Endodermal cell (in vitro differentiated cells): Measurements from ENCODE around the gene KLHDC4. TPM values are rescaled to one million over a fixed set of nuclear protein-coding genes. Genes with fewer than 3 reads are reported as not detected.

ENCODE experiments used
- DNase-seq: peaks from one replicate; pipeline ENCODE4 v3.0.0-alpha.2; 2017
- H3K27ac ChIP-seq: 2 replicates; pipeline ENCODE4 v1.5.1; 2013; ENCODE audit warnings: mild to moderate bottlenecking, low read depth, low read length, moderate library complexity
- H3K27me3 ChIP-seq: 2 replicates; pipeline ENCODE4 v1.6.1; 2013; ENCODE audit warnings: mild to moderate bottlenecking, low read length, moderate library complexity; ENCODE audit not compliant: insufficient read depth, control insufficient read depth, poor library complexity, severe bottlenecking
- H3K36me3 ChIP-seq: 2 replicates; pipeline ENCODE4 v1.7.0; 2013; ENCODE audit warnings: mild to moderate bottlenecking, low read length, moderate library complexity; ENCODE audit not compliant: control insufficient read depth, insufficient read depth
- H3K4me1 ChIP-seq: one replicate; pipeline ENCODE4 v1.7.0; 2013; ENCODE audit warnings: low read length; ENCODE audit not compliant: control insufficient read depth, insufficient read depth
- H3K4me3 ChIP-seq: 2 replicates; pipeline ENCODE4 v1.5.1; 2013; ENCODE audit warnings: mild to moderate bottlenecking, low read length, moderate library complexity
- H3K9ac ChIP-seq: 2 replicates; pipeline ENCODE4 v1.6.1; 2013; ENCODE audit warnings: mild to moderate bottlenecking, low read length, moderate library complexity; ENCODE audit not compliant: poor library complexity, severe bottlenecking; ENCODE audit errors: extremely low read depth
- H3K9me3 ChIP-seq: 2 replicates; pipeline ENCODE4 v1.6.1; 2013; ENCODE audit warnings: mild to moderate bottlenecking, low read length, moderate library complexity; ENCODE audit not compliant: control insufficient read depth
- H3K27ac Mint-ChIP-seq: 2 replicates; pipeline ENCODE4 v1.8.0; 2020; ENCODE audit warnings: mixed read lengths
- H3K27me3 Mint-ChIP-seq: 2 replicates; pipeline ENCODE4 v1.8.0; 2021; ENCODE audit warnings: mild to moderate bottlenecking, mixed read lengths; ENCODE audit not compliant: insufficient read depth
- H3K36me3 Mint-ChIP-seq: 2 replicates; pipeline ENCODE4 v1.8.0; 2020; ENCODE audit warnings: low read depth, mixed read lengths
- H3K4me1 Mint-ChIP-seq: 2 replicates; pipeline ENCODE4 v1.8.0; 2020; ENCODE audit warnings: mixed read lengths
- H3K4me3 Mint-ChIP-seq: 2 replicates; pipeline ENCODE4 v1.8.0; 2020; ENCODE audit warnings: mild to moderate bottlenecking, moderate library complexity, mixed read lengths
- H3K9me3 Mint-ChIP-seq: 2 replicates; pipeline ENCODE4 v1.8.0; 2020; ENCODE audit warnings: mild to moderate bottlenecking, mixed read lengths
- CTCF ChIP-seq: fragments of 200-600 bp; sonication (generic); conservative IDR thresholded peaks from 2 replicates; pipeline ENCODE4 v1.5.0; 2021; ENCODE audit warnings: antibody characterized with exemption, mild to moderate bottlenecking
- WGBS, 2 experiments: methylation state at CpG; one replicate each; pipeline versions ENCODE4 v1.1.5 to v1.1.7; 2013; ENCODE audit warnings: missing lambda C conversion rate in 2 of 2, mixed read lengths in 1 of 2; ENCODE audit not compliant: insufficient coverage in 1 of 2, insufficient read length in 1 of 2; 5-methylcytosine and 5-hydroxymethylcytosine counted together
- total RNA-seq, 2 donors: library from RNA; stranded (reverse); fragmentation: NEBNext Ultra II Directional in 1 of 2; extraction: Animal tissue kit (Norgen Biotek cat#: 25700) in 1 of 2; gene quantifications; 2 replicates in 1 of 2; 3 replicates in 1 of 2; pipeline ENCODE4 v1.2.1, GENCODE V29; 2021

KLHDC4 gene
- total RNA-seq, 2 donors from 2014 or later, result 52.8 to 58.8 TPM

GRCh38 chr16:87685405-87685755 lies 80.4 kb downstream of the KLHDC4 start:
- H3K27ac Mint-ChIP-seq, result no peak overlapping the region

DNA sequence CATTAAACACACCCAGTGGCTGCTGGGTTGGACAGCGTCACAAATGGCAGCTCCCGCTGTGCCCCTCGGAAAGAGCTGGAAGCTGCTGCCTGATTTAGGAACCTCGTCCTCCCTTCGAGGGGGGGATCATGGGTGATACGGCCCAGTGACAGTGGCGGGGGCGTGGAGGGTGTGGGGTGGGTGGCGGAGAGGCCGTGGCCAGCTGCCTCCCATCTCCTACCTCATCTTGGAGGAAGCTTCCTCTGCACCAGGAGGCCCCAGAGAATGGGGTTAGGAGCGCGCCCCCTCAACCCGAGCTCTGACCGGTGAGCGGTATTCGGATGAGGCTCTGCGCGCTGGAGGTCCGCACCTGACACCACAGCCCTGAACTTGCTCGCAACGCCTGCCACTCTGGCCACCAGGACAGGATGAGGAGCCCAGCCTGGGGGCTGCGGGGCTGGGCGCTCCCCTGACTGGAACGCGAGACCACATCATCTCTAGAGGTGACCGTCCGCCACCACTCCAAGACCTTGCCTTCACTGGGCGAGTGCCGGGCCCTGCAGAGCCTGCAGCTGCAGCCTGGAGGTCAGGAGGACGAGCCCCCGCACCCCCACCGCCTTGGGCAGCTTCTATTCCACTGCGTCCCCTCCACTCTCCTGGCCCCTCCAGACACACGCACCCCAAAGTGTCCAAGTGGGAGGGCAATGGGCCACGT lies 80.9 kb downstream of the KLHDC4 start:
- Mint-ChIP-seq H3K4me3 (no peak overlapping the region), H3K9me3 (no peaks in the 10 kb centered on the region), H3K27ac (no peak overlapping the region), H3K27me3 (no peaks in the 10 kb centered on the region), H3K36me3 (peaks cover 2% of the 10 kb centered on the region), H3K4me1 (no peaks in the 10 kb centered on the region)
- Histone ChIP-seq H3K36me3 (no peaks in the 10 kb centered on the region), H3K4me3 (no peak overlapping the region), H3K9ac (no peak overlapping the region), H3K9me3 (no peaks in the 10 kb centered on the region), H3K4me1 (no peaks in the 10 kb centered on the region), H3K27ac (no peak overlapping the region), H3K27me3 (no peaks in the 10 kb centered on the region)
- DNase-seq, result no peak
- 91 to 94% methylated on average over 19 to 32 of the region's 35 CpGs for WGBS, 2 experiments
- no peak for TF ChIP-seq CTCF

More at GRCh38 chr16:87685405-87685755, 80.4 kb downstream of the KLHDC4 start:
- H3K9me3 ChIP-seq, result no peaks in the 10 kb centered on the region
- H3K9ac ChIP-seq, result no peak overlapping the region
- H3K4me1 Mint-ChIP-seq, result no peaks in the 10 kb centered on the region
- DNase-seq, result no peak
- no peaks in the 10 kb centered on the region for H3K4me1 ChIP-seq
- no peak for TF ChIP-seq CTCF
- no peak overlapping the region for H3K4me3 Mint-ChIP-seq
- no peaks in the 10 kb centered on the region for H3K27me3 ChIP-seq
- H3K4me3 ChIP-seq, result no peak overlapping the region
- H3K36me3 Mint-ChIP-seq, result peaks cover 2% of the 10 kb centered on the region
- 96 to 98% methylated on average over 15 to 19 of the region's 19 CpGs for WGBS, 2 experiments
- H3K27me3 Mint-ChIP-seq, result no peaks in the 10 kb centered on the region
- H3K36me3 ChIP-seq, result no peaks in the 10 kb centered on the region
- no peak overlapping the region for H3K27ac ChIP-seq
- no peaks in the 10 kb centered on the region for H3K9me3 Mint-ChIP-seq

DNA sequence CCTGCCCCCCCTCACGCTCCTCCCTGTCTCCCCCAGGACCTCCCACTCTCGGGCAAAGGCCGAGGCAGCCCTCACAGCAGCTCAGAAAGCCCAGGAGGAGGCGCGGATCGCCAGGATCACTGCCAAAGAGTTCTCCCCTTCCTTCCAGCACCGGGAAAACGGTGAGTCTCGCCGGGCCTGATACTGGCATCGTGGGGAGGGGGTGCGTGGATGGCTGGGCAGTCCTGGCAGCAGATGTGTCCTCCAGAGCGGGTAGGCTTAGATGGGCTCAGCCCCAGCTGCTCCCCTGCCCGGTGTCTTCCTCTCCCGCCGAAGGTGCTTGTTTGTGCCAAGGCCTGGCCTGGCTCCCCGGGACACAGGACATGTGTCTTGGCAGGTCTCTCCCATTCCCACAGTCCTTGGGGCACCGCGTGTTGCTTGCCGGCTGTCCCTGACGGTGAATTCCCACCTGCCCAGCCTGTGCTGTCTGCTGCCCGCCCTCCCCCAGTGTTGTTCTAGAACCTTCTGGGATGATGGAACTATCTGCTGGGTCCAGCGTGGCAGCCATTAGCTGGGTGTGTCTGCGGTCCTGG lies 81.6 kb downstream of the KLHDC4 start:
- H3K36me3 Mint-ChIP-seq, result peaks cover 2% of the 10 kb centered on the region
- no peak for DNase-seq
- WGBS, 2 experiments, result 93 to 95% methylated on average over 18 to 24 of the region's 24 CpGs
- no peak overlapping the region for H3K9ac ChIP-seq
- H3K36me3 ChIP-seq, result no peaks in the 10 kb centered on the region
- no peak overlapping the region for H3K27ac Mint-ChIP-seq
- no peak overlapping the region for H3K4me3 ChIP-seq
- H3K9me3 ChIP-seq, result no peaks in the 10 kb centered on the region
- H3K9me3 Mint-ChIP-seq, result no peaks in the 10 kb centered on the region
- no peaks in the 10 kb centered on the region for H3K4me1 Mint-ChIP-seq
- no peak for TF ChIP-seq CTCF
- no peaks in the 10 kb centered on the region for H3K27me3 Mint-ChIP-seq
- no peaks in the 10 kb centered on the region for H3K4me1 ChIP-seq
- H3K4me3 Mint-ChIP-seq, result no peak overlapping the region
- no peak overlapping the region for H3K27ac ChIP-seq
- H3K27me3 ChIP-seq, result no peaks in the 10 kb centered on the region
